ENCODE measurements around the gene TMPO. TPM values are rescaled to one million over a fixed set of nuclear protein-coding genes. Genes with fewer than 3 reads are reported as not detected.
"Not testable (repeated sequence)": the region's sequence is repeated elsewhere in the genome, so short reads cannot be mapped to it uniquely, and the experiment has no call there.

The TMPO gene
- total RNA-seq, 1 experiment from 2014 or later = 158 TPM

DNA sequence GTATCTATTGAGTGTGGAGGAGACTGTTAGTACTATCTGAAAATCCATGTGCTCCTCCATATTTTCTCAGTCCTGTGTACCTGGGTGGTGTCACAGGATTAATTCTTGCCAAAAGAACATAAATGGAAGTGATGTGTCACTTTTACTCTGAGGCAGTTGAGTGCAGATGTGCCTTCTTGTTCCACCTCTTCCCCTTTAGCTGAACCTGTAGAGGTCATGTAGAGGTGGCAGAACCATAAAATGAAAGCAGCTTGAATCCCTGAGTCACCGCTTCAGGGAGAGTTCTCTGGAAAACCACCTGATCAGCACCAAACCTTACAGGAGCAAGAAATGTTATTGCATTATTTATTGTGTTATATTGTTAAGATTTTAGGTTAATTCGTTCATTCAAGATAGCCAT, 63.4 kb downstream of the TMPO start:
- DNase-seq (ENCODE audit: low spot score) = peak; percentile 46

DNA sequence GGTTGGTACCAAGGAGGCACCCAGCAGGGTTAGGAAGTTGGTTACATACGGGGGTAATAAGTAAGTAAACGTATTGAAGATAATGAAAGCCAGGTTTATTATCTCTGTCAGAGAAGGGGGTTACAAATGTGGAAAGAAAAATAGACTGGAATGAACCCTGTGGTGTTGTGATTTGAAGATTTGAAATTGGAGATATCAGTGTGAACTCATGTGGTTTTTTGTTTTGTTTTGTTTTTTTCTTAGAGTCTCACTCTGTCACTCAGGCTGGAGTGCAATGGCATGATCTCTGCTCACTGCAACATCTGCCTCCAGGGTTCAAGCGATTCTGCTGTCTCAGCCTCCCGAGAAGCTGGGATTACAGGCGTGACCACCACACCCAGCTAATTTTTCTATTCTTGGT, 64.0 kb downstream of the TMPO start:
- DNase-seq (ENCODE audit: low spot score) = no peak

DNA sequence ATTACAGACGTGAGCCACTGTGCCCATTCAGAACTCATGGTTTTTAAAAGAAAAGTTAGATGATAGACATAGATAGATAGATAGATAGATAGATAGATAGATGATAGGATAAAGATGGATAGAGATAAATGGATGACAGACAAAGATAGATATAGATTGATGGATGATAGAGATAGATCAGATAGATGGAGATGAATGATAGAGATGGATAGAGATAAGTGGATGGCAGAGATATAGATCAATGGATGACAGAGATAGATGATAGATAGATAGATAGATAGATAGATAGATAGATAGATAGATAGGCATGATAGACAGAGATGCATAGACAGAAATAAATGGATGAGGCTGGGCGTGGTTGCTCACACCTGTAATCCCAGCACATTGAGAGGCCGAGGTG, 64.4 kb downstream of the TMPO start:
- no peak for DNase-seq (ENCODE audit: low spot score)

DNA sequence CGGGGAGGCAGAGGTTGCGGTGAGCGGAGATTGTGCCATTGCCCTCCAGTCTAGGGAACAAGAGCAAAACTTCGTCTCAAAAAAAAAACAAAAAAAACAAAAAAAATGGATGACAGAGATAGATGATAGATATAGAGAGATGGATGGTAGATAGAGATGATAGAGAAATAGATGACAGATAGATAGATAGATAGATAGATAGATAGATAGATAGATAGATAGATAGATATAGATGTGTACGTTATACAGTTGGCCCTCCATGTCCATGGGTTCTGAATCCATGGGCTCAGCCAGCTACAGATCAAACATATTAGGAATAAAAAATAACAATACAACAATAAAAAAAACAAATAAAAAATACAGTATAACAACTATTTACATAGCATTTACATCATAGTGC, 65.3 kb downstream of the TMPO start:
- no peak for DNase-seq (ENCODE audit: low spot score)

DNA sequence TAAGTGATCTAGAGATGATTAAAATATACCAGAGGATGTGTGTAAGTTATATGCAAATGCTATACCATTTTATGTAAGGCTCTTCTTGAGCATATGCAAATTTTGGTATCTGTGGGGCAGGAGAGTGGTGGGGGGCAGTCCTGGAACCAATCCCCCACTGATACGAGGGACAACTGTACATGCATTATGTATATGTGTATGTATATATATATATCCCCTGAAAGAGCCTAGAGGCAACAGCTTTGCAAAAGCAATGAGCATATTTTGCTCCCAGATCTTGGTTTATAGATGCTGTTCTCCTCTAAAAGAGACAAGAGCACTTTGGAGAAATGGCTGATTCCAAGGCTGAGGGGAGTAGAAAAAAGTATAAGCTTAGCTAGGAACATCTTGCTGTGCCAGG, 65.7 kb downstream of the TMPO start:
- no peak for DNase-seq (ENCODE audit: low spot score)

DNA sequence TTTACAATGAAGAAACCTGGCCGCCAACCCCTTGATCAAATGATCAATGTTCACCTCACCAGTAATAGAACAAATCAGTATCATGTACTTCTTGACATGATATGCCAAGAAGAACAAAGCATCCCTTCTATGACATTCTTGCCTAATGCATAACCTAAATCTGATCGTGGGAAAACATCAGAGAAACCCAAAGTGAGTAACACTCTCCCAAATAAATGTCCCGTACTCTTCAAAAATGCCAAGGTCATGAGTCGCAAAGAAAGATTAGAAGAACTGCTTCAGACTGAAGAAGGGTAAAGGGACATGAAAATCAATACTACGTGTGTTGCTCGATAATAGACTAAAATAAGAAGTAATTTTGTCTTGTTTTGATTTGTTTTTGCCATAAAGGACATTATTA, 66.7 kb downstream of the TMPO start:
- no peak for DNase-seq (ENCODE audit: low spot score)

DNA sequence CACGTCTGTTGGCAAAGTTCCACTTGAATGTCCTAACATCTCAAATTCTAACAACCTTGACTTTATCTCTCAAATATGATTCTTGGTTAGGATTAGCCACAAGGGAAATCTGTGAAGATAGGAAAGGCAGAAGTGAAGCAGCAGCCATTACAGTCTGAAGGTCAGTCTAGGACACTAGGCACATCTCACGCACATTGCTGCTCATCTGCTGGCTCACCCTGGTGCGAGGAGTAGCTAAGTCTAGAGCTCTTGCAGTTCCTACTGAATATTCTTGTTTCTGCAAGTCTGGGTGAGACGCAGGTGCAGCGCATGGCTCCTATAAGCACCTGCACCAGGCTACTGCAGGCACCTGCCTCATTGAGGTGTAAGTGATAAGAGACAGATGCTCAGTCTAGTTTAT, 71.7 kb downstream of the TMPO start:
- DNase-seq (ENCODE audit: low spot score) = no peak

DNA sequence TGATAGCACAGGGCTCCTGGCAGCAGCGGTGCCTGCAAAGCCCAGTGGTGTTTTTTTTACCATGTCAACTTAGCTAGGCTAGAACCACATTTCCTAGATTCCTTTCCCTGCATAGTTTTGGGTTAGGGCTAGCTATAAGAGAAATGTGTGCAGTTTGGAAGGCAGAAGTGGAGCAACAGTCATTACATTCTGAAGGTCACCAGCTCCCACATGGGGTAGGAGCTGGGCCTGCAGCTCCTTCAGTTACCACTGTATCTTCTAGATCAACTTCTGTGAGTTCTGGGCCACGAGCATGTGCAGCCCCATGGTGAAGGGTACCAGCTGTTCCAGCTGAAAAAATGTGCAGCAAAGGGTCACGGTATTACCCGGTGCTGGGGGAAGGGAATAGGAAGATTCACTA, 75.8 kb downstream of the TMPO start:
- no peak for DNase-seq (ENCODE audit: low spot score)

DNA sequence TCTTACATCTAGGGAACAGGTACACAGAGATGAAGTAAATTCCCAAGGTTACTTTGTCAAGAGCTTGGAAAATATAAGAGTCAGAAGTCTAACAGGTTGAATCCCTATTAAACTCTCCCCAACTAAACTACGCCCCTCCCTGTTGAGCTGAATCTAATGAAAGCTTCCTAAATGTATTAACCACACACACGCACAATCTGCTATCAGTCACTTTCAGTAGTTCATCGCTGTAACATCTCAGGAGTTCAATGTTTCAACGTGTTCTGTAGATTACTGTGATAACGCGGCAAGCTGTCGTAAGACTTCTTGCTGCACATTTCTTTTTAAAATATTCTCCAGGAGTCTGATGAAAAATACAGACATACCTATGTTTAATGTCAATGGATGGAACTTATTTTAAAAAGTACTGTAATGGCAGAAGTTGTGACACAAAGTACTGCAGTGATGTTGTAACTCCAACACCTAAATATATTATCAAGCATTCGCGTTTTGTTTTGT, 77.5 kb downstream of the TMPO start:
- DNase-seq (ENCODE audit: low spot score) = peak; percentile 69

DNA sequence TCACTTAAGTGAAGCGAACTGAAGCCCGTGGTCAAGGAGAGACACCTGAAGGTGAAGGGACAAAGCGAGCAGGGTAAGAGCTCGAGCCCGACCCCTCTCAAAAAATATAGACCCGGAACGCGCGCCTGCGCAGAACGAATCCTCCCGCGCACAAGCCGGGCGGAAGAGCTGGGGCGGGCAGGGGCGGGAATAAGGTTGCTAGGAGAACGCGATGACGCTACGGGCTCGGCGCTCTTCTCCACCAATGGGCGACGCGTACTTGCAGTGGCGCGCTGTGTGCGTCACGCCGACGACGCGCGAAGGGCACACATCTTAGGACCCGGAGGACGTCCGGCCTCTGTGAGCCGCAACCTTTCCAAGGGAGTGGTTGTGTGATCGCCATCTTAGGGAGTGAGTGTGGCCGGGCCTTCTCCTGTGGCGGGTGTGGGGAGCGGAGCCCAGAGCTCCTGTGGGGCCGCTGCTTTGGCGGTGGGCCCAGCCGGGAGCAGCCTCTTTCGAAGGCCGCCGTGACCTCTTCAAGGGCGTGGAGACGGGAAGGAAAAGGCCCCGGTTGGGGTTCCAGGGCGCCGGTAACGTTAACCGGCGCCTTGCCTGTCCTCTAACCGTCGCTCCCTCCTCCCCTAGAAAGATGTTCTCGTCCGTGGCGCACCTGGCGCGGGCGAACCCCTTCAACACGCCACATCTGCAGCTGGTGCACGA, 78.1 kb downstream of the TMPO start, which contains the start of gene SLC25A3:
Gene SLC25A3, plus strand, starts transcription at position 336 of the 699 bp plus-strand sequence. Its CDS starts 293 bp downstream, at position 629.
- DNase-seq (ENCODE audit: low spot score) = peak; percentile 97

DNA sequence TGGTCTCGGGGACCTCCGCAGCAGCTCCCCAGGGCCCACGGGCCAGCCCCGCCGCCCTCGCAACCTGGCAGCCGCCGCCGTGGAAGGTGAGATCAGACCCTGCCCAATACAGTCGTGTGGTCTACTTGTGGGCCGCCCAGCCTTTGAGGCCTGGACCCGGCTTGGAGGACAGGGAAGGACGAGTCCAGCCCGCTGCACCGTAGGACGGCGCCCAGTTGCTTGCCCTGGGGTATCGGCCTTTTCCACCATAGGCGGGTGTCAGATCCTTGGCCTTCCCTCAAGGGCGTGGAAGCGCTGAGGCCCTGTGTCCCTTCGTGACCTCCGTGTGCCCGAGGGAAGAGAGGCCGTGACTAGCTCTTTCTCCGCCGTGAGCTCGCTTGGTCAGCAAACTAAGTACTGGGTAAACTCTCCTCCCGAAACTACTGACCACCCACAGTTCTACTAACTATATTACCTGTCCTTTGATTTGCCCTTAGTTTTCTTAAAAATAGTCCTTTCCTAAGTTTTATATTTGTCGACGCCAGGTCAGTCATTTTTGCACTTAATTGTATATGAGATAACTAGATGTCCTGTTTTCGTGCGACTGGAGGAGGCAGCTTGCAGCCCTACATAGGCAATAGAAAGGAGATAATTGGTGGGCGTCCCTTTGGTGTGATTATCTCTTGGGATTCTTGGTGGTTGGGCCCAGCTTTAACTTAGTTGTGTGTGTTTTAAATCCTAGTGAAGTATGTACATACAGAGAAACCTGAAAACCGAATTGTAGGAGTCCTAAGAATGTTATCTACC, 78.9 kb downstream of the TMPO start:
- DNase-seq (ENCODE audit: low spot score) = peak; percentile 25

DNA sequence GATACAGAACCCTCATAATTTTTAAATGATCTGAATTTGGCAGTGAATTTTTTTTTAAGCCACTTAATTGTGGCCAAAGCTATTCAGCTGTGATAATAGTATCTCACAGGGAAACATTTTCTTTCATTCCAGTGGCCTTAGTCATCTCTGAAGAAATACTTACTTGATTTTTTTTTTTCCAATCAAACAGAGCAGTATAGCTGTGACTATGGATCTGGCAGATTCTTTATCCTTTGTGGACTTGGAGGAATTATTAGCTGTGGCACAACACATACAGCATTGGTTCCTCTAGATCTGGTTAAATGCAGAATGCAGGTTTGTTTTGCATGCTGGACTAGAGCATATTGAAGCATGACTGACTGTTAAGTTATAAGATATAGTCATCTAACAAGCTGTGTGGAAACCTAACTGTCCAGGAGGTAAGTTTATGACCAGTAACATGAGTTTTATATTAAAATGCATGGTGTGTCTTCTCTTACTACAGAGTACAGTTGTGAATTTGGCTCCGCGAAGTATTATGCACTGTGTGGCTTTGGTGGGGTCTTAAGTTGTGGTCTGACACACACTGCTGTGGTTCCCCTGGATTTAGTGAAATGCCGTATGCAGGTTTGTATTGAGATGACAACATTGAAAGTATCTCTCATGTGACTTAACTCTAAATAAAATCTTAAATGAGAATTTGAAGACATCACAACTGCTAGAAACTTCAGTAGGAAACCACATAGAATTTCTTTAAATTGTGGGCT, 80.0 kb downstream of the TMPO start:
- no peak for DNase-seq (ENCODE audit: low spot score)

DNA sequence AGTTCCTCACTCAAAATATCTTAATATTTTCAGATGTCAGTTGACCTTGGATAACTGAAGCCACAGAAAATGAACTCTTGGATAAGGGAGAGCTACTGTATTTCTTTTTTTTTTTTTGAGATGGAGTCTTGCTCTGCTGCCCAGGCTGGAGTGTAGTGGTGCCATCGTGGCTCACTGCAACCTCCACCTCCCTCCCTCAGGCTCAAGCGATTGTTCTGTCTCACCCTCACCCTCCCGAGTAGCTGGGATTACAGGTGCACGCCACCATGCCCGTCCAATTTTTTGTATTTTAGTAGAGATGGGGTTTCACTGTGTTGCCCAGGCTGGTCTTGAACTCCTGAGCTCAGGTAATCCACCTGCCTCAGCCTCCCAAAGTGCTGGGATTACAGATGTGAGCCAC, 81.9 kb downstream of the TMPO start:
- DNase-seq (ENCODE audit: low spot score) = not testable (repeated sequence)

Small RNAs within 50 kb of the gene (small RNA-seq; reads per million reads assigned to genes)
- 32.6 reads per million, percentile 94 among the genes with 10 or more reads in this experiment for gene SNORA53

Other genes starting within 250 kb of the TMPO start
- gene SLC25A3, start 78.1 kb downstream of the TMPO start, total RNA-seq (2014; rRNA removed; shearing (Covaris generic)) = 575 and 586 TPM in 2 replicates
- gene IKBIP, start 129.2 kb downstream of the TMPO start, total RNA-seq (2014; rRNA removed; shearing (Covaris generic)) = 2.5 and 3.5 TPM in 2 replicates
- 6.5 and 7.9 TPM in 2 replicates for gene APAF1, start 129.7 kb downstream of the TMPO start, total RNA-seq (2014; rRNA removed; shearing (Covaris generic))